Osteocyte (in vitro differentiated cells): ENCODE results near the gene ZNF25. TPM values are rescaled to one million over a fixed set of nuclear protein-coding genes. Genes with fewer than 3 reads are reported as not detected.

Source experiments
- DNase-seq: peaks from one replicate; pipeline ENCODE4 v3.0.0; 2021; ENCODE audit warnings: mixed read lengths; ENCODE audit not compliant: unreplicated experiment; ENCODE audit errors: extremely low spot score
- H3K27ac Mint-ChIP-seq: one replicate; pipeline ENCODE4 v1.8.0; 2021; ENCODE audit warnings: mild to moderate bottlenecking, mixed read lengths; ENCODE audit not compliant: unreplicated experiment
- H3K27me3 Mint-ChIP-seq: one replicate; pipeline ENCODE4 v1.8.0; 2021; ENCODE audit warnings: mixed read lengths; ENCODE audit not compliant: unreplicated experiment
- H3K36me3 Mint-ChIP-seq: one replicate; pipeline ENCODE4 v1.8.0; 2021; ENCODE audit warnings: mixed read lengths; ENCODE audit not compliant: unreplicated experiment
- H3K4me1 Mint-ChIP-seq: one replicate; pipeline ENCODE4 v1.8.0; 2021; ENCODE audit warnings: mixed read lengths; ENCODE audit not compliant: unreplicated experiment
- H3K4me3 Mint-ChIP-seq: one replicate; pipeline ENCODE4 v1.8.0; 2021; ENCODE audit warnings: mild to moderate bottlenecking, moderate library complexity, mixed read lengths; ENCODE audit not compliant: unreplicated experiment
- H3K9me3 Mint-ChIP-seq: one replicate; pipeline ENCODE4 v1.8.0; 2021; ENCODE audit warnings: mixed read lengths; ENCODE audit not compliant: unreplicated experiment
- total RNA-seq: library from RNA; stranded (reverse); gene quantifications from 2 replicates; pipeline ENCODE4 v1.2.1, GENCODE V29; 2021
- TF ChIP-seq, protein P1 (sequence below): fragments of 200-600 bp; sonication (generic); IDR thresholded peaks from 2 replicates; pipeline ENCODE4 v1.5.0; 2021; ENCODE audit warnings: antibody characterized with exemption, mild to moderate bottlenecking, moderate library complexity

The ZNF25 gene
- total RNA-seq, 1 donor from 2014 or later, result 11.5 TPM

DNA sequence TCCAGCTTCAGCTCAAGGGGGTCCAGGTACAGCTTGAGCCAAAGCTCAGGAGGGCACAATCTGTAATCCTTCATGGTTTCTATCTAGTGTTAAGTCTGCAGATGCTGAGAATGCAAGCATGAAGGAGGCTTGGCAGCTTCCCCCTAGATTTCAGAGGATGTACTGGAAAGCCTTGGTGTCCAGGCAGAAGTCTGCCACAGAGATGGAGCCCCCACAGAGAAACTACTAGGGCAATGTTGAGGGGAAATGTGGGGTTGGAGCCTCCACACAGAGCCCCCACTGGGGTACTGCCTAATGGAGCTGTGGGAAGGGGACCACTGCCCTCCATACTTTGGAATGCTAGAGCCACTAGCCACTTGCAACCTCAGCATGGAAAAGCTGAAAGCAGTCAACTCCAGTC lies 11.4 kb downstream of the ZNF25 start:
- peaks cover 53% of the 10 kb centered on the region for H3K36me3 Mint-ChIP-seq
- no peak for DNase-seq
- TF ChIP-seq, protein P1, sequence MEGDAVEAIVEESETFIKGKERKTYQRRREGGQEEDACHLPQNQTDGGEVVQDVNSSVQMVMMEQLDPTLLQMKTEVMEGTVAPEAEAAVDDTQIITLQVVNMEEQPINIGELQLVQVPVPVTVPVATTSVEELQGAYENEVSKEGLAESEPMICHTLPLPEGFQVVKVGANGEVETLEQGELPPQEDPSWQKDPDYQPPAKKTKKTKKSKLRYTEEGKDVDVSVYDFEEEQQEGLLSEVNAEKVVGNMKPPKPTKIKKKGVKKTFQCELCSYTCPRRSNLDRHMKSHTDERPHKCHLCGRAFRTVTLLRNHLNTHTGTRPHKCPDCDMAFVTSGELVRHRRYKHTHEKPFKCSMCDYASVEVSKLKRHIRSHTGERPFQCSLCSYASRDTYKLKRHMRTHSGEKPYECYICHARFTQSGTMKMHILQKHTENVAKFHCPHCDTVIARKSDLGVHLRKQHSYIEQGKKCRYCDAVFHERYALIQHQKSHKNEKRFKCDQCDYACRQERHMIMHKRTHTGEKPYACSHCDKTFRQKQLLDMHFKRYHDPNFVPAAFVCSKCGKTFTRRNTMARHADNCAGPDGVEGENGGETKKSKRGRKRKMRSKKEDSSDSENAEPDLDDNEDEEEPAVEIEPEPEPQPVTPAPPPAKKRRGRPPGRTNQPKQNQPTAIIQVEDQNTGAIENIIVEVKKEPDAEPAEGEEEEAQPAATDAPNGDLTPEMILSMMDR, result no peak
- no peak overlapping the region for H3K27ac Mint-ChIP-seq
- H3K4me3 Mint-ChIP-seq, result no peak overlapping the region
- peaks cover 22% of the 10 kb centered on the region for H3K9me3 Mint-ChIP-seq
- H3K27me3 Mint-ChIP-seq, result no peaks in the 10 kb centered on the region
- H3K4me1 Mint-ChIP-seq, result no peaks in the 10 kb centered on the region

DNA sequence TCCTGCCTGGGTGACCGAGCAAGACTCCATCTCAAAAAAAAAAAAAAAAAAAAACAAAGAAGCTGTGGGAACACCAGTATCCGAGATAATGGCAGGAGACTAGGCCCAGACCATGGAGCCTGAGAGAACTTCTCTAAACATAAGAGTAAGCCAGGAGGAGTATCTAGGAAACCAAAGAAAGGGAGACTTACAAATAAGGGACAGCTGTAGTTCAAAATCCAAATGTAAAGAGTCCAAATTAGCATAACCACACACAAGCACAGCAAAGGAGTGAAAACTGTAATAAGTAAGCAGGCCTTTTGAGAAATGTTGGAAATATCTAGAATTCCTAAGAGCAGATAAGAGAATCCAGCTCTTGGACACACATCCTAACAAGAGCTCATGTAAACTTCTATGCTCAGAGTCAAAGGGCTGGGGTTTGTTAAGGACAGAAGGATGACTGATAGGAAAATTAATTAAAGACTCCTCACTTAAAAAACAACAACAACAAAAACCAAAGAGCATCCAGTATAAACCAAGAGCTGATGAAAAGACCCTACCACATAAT lies 15.8 kb downstream of the ZNF25 start:
- H3K4me3 Mint-ChIP-seq, result no peak overlapping the region
- peaks cover 44% of the 10 kb centered on the region for H3K36me3 Mint-ChIP-seq
- TF ChIP-seq, protein P1, result no peak
- no peaks in the 10 kb centered on the region for H3K27me3 Mint-ChIP-seq
- no peak for DNase-seq
- H3K27ac Mint-ChIP-seq, result no peak overlapping the region
- no peaks in the 10 kb centered on the region for H3K4me1 Mint-ChIP-seq
- peaks cover 7% of the 10 kb centered on the region for H3K9me3 Mint-ChIP-seq

DNA sequence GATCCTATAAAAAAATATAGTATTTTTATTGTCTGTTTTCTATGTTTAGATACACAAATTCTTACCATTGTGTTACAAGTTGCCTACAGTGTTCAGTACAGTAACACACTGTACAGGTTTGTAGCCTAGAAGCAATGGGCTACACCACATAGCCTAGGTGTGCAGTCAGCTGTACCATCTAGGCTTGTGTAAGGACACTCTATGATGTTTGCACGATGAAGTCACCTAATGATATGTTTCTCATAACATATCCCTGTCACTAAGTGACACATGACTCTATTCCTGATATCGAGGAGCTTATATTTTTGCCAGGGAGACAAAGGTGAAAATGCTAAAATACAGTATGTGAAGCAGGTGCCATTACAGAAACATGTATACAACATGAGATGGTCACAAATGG lies 18.6 kb downstream of the ZNF25 start:
- Mint-ChIP-seq H3K9me3 (peaks cover 16% of the 10 kb centered on the region), H3K27ac (no peak overlapping the region)

DNA sequence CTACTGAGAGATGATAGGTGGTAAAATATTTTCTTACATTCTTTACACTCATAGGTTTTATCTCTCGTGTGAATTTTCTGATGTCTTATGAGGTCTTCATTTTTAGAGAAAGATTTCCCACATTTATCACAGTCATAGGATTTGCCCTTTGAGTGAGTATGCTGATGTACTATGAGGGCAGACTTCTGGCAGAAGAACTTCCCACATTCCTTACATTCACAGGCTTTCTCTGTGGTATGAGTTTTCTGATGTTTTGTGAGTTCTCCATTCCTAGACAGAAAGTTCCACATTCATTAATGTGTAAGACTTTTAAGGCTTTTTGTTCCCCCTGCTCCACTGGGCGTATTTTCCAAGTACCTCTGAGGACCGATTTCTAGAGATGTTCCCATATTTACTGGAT lies 23.5 kb downstream of the ZNF25 start:
- TF ChIP-seq, protein P1, result no peak

More for the DNA sequence above, 18.6 kb downstream of the ZNF25 start:
- H3K4me3 Mint-ChIP-seq, result no peak overlapping the region
- H3K36me3 Mint-ChIP-seq, result peaks cover 59% of the 10 kb centered on the region
- H3K4me1 Mint-ChIP-seq, result no peaks in the 10 kb centered on the region
- TF ChIP-seq, protein P1, result no peak
- DNase-seq, result no peak
- H3K27me3 Mint-ChIP-seq, result no peaks in the 10 kb centered on the region

DNA sequence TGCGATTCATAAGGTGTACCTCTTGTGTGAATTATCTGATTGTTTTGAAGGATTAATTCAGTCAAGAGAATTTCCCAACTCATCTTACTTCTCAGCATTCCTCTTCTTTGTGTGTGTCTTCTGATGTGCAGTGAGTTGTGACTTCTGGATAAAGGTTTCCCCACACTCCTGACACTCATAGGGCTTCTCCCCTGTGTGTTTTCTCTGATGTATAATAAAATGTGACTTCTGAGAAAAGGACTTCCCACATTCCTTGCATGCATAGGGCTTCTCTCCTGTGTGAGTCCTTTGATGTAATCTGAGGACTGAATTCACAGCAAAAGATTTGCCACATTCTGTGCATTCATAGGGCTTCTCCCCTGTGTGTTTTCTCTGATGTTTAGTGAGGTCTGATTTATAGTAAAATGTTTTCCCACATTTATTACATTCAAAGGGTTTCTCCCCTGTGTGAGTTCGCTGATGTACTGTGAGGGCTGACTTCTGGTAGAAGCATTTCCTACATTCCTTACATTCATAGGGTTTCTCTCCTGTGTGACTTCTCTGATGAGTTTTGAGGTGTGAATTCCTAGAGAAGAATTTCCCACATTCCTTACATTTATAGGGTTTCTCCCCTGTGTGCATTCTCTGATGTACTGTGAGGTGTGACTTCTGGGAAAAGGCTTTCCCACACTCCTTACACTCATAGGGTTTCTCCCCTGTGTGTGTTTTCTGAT lies 24.2 kb downstream of the ZNF25 start:
- Mint-ChIP-seq H3K9me3 (peaks cover 21% of the 10 kb centered on the region), H3K27me3 (no peaks in the 10 kb centered on the region), H3K4me1 (no peaks in the 10 kb centered on the region), H3K36me3 (peaks cover 77% of the 10 kb centered on the region), H3K4me3 (no peak overlapping the region), H3K27ac (no peak overlapping the region)
- DNase-seq, result no peak
- TF ChIP-seq, protein P1, result no peak

More for the DNA sequence above, 23.5 kb downstream of the ZNF25 start:
- H3K4me3 Mint-ChIP-seq, result no peak overlapping the region
- H3K9me3 Mint-ChIP-seq, result peaks cover 21% of the 10 kb centered on the region
- no peak overlapping the region for H3K27ac Mint-ChIP-seq
- no peaks in the 10 kb centered on the region for H3K4me1 Mint-ChIP-seq
- H3K27me3 Mint-ChIP-seq, result no peaks in the 10 kb centered on the region
- no peak for DNase-seq
- H3K36me3 Mint-ChIP-seq, result peaks cover 78% of the 10 kb centered on the region
